NCI-H187 treated with DMSO at 0.1 percent for 48 hours (cell line): ENCODE measurements around the gene NHSL1.

Source experiments
- DNase-seq: peaks from one replicate; lab custom pipeline; 2025; lab: John Stamatoyannopoulos, UW

The NHSL1 gene

DNA sequence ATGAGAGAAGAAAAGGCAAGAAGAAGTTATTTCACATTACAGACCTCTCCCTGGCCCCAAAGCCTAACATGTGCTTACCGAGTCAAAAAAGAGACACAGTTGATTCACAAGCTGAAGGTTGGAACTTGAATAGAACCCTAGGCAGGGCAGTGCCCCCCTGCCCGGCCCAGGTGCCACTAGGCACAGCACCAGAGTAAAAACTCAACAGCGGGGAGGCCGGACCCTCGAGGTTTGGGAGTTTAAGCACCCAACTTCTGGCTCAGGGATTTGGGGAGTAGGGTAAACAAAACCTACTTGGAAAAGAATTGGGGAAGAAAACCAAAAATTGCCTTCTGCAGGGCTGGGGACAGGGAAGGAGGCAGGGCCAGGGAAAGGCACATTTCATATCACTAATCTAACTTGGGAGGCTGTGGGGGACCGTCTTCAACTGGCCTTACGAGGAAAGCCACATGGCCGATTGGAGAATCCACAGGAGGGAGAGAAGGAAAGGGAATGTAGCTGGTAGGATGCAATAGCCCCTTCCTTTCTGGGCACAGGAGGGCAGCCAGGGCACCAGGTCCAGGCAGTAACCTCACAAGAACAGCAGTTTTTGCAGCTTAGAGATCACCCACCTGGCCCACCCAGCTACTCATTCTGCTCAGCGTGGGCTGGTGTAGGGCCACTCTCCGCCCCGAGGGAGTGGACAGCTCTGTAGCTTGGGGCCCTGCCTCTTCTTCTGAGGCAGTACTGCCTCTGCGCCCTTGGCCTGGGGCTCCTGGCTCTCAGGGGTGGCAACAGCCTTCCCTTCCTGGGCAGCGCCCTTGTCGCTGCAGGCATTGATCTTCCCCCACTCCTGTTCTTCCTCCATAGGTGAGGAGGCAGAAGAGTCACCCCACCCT is 97.1 kb downstream of the NHSL1 start:
- DNase-seq = no peak

DNA sequence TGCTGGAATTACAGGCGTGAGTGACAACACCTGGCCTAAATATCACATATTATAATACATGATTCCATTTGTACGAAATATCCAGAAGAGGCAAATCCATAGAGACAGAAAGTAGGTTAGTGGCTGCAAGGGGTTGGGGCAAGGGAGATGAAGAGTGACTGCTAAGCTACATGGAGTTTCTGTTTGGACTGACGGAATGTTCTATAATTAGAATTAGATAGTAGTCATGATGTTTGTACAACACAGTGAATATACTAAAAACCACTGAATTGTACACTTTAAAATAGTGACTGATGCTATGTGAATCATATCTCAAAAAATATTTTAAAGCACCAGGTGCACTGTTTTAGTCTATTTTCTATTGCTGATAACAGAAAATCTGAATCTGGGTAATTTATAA is 99.0 kb downstream of the NHSL1 start:
- DNase-seq = no peak

DNA sequence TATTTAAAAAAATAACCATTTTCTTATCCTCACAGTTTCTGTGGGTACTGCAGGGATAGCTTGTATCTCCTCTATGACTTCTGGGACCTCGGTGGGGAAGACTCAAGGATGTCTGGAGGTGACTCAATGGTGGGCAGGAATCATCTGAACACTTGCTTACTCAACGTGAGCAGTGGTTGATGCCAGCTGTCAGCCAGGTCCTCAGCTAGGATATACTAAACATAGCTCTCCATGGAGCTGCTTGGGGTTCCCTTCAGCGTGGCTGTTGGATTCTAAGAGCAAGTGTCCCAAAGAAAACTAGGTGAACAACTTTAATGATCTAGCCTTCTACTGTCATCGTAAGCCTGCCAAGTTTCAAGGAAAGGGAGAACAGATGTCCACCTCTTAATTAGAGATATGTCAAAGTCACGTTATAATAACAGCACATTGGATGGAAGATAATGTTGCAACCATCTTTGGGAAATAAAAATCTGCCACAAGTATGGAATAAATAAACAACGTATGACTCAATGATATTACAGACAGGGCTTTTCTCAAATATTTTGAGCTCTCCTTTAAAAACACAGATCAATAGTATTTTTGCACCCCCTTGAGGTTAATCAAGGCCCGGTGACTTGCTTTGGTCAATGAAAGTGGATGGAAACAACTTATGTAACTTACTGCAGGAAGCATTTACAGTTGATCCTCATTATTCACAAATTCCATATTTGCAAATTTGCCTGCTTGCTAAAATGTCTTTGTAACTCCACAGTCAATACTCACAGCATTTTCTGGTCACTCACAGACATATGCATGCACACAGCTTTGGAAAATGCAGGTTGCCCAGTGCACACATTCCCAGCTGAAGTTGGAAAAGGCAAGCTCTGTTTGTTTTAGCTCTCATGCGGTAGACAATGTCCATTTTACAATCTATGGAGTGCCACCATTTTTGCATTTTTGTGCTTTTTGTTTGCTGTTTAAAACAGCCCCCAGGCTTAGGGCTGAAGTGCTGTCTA is 101.9 kb downstream of the NHSL1 start:
- DNase-seq = peak; percentile 16

DNA sequence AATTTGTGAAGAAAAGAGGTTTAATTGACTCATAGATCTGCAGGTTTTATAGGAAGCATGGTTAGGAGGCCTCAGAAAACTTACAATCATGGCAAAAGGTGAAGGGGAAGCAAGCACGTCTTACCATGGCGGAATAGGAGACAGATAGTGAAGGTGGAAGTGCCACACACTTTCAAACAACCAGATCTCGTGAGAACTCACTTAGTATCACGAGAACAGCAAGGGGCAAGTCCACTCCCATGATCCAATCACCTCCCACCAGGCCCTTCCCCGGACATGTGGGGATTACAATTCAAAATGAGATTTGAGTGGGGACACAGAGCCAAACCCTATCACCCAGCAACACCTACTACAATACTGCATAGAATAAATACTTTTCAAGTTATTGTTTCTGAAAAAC is 102.6 kb downstream of the NHSL1 start:
- DNase-seq = no peak

DNA sequence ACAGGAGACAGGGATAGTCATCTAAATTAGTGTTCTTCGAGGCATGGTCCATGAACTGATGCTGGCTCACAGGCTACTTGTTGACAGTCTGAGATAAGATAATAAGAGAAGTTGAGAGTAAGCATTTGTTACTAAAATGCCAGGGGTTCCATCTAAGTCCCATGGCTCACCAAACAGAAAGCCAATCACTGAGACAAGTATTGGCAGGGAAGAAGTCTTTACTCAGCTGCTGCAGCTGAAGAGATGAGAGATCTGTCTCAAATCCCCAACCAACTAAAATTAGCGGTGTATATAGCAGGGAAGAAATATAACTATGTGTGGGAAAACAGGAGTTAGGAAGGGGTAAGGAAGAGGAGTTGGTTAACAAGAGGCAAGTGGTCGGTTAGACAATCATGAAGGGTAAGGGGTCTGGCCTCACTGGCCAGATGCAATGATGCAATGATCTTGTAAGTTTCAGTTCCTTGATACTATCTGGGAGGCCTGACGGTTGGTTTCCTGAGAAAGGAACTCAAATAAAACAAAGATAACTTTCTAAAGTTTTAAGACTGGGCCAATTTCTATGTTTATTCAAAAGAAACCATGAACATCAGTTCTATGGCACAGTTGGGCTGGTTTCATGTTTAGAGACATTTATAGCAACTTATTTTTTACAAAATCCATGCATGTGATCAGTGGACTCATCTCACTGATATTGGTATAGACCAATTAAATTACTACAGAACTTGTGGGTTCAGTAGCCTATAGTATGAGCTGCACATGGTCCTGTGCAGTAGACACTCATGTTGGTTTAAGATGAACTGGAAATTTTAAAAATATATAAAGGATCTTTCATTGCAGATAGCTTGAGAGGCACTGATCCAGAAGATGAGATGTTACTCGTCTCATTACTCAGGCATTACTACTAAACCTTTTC is 105.2 kb downstream of the NHSL1 start:
- no peak for DNase-seq

DNA sequence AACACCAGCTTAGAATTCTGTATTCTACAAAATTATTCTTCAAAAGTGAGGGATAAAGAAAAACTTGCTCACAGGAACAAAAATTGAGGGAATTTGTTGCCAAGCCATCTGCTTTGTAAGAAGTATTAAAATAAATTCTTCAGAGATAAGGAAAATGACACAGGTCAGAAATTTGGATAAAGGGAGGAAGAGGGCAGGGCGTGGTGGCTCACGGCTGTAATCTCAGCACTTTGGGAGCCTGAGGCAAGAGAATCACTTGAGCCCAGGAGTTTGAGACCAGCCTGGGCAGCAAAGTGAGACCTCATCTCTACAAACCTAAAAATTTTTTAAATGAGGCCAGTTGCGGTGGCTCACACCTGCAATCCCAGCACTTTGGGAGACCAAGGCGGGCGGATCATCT is 109.7 kb downstream of the NHSL1 start:
- DNase-seq = no peak

DNA sequence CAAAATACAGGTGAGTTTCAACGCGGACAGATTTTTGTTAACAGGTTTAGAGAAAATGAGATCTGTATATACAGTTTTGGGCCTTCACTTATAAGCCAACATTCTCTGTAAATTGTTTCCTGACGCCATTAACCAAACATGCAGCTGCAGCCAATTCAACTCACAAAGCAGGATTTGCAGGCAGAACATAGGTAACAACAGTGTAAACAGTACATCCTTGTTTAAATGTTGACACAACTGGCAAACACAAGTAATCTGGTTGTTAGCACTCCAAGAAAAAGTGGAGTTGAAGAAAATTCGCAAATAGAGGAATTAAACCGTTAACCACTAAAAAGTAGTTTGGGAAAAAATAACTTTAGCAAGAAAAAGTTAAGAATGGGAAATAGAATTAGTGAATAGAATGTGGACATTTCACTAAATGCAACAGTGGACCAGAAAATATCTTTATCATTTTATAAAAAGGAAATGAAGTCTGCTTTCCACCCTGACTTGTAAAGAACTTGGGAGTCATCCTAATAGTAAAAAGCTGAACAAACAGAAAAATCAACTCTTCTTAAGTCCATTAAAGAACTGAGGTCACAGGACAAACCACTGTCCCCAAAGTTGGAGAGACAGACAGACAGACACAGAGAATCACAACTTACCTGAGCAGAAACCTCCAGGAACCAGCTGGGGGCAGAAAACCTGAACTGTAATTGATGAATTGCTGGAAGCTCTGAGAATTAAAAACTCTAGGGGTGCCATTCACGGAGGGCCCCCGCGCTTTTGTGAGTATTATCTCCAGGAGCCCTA is 111.5 kb downstream of the NHSL1 start:
- DNase-seq = no peak

DNA sequence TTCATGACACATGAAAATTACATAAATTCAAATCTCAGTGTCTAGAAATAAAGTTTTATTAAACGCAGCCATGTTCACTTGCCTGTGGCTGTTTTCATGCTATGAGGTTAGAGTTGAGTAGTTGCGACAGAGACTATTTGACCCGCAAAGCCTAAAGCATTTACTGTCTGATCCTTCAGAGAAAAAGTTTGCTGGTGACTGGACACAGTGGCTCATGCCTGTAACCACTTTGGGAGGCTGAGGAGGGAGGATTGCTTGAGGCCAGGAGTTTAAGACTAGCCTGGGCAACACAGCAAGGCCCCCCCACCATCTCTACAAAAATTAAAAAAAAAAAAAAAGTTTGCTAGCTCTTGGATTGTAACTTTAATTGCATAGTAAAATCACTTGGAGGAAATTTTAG is 112.4 kb downstream of the NHSL1 start:
- DNase-seq = no peak

DNA sequence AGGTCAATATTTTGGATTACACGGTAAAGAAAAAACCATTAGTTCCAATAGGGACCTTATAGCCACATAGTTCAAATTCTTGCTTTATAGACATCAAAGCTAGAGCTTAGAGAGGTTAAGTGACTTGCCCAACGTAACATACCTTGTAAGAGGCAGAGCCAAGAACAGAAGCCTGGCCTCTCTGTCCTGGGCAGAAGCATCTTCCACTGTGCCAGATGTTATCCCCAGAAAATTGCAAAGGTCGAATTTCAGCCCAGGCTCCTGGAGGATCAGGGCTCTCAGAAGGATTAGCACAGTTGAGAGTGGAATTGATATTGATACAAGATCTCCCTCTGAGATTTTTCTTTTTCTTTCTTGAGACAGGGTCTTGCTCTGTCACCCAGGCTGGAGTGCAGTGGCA is 115.5 kb downstream of the NHSL1 start:
- DNase-seq = no peak

DNA sequence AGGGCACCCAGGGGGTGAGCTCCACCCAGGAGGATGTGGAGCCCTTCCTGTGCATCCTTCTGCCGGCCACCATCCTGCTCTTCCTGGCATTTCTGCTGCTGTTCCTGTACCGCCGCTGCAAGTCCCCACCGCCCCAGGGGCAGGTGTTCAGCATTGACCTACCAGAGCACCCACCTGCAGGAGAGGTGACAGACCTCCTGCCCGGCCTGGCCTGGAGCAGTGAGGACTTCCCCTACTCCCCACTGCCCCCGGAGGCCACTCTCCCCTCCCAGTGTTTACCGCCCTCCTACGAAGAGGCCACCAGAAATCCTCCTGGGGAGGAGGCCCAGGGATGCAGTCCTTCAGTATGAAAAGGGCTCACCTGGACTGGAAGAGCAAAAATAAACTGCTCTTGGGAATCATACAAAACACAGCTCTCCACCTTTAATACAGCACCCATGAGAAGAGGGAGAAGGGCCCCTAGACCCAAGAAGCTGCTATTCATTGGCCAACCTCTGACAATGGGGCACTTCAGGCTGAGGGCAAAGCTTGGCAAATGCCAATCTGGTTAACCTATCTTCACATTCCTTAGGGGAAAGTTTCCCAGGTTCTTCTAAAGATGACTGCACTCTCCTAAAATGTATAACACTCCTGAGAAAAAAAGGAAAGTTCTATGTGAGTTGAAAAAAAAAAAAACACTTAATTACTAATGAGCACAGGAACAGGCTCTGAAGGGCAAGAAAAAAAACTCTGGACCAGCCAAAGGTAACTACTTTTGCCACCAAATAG is 116.6 kb downstream of the NHSL1 start:
- DNase-seq = no peak

DNA sequence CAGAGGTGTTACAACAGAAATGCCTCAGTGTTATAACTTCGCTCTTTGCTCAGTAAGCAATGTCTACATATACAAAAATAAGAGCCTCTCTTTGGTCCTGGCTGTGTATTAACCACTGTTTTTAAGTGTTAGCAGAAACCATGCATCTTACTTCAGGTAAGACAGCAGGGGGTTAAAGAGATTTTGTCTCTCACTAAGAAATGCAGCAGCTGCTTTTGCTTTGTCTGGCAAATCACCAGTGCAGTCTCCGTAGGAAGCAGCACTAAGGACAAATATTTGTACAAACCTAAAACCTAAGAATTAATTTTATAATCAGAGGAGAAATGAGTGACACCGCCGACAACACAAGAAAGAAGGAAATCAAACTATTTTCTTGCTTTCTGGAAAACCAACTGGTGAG is 120.8 kb downstream of the NHSL1 start:
- DNase-seq = no peak

DNA sequence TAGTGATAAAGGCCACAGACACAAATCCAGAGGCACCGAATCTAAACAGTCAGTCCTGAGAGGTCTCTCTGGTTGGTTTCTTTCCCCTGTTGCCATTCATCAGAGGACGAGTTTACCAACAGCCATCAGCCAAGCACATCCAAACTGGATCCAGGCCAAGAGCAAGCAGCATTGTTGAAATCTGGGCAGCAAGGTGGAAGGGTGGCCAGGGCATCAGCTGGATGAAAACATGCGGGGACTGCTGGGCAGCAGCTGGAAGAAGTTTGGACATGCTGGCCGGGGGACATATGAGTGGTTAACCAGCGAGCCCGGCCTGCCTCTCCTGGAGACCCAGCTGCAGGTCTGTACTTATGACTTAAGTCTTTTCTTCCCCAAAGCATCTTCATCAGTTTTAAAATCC is 121.5 kb downstream of the NHSL1 start, which contains the start of gene SMIM28:
Gene SMIM28 (plus strand): TSS at position 62 of the 400 bp plus-strand sequence. CDS start 168 bp downstream, at position 230.
- no peak for DNase-seq

DNA sequence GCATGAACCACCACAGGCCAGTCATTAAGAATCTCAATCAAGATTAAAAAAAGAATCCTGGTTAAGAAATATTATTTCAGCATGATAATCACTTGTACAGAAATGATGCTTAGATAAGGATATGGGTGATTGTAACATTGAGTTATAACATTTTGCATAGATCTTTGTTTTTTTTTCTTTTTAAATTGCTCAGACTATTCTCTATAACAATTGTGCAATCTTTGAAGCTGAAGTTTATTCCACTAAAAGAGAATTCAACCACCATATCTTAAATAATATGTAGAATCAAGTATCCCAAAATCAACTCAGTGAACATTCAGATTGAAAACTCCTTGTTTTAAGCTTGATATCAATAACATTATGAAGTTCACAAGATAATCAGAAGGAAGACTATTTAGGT is 122.3 kb downstream of the NHSL1 start:
- no peak for DNase-seq

DNA sequence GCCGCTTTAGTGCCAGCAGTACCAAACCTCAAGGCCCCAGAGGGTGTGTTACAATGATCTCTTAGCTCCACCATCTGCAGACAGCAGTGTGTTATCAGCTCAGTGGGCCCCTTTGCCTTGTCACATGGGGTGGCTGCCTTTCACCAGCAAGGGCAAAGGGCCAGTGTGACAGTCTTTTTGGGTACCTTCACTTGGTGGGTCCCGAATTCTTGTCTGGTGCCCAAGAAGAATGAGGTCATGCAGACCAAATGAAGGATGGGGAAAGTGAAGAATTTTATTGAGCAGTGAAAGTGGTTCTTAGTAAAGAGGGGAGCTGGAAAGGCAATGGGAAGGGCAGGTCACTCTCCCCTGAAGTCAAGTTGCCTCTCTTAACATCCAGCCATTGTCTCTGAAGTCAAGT is 124.5 kb downstream of the NHSL1 start:
- no peak for DNase-seq

DNA sequence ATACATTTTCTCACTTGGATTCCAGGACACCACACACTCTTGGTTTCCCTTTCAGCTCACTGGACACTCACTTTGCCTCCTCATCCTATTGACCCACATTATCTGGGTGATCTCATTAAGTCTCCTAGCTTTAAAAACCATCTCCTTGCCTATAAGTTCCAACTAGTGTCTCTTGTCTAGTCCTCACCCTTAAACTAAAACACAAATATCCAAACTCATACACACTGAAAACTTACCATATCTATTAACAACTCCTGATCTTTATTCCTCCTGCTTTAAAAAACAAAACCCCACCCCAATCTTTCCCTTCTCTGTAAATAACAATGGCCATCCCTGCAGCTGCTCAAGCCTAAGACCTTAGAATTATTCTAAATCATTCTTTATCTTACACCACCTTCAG is 125.1 kb downstream of the NHSL1 start:
- no peak for DNase-seq

DNA sequence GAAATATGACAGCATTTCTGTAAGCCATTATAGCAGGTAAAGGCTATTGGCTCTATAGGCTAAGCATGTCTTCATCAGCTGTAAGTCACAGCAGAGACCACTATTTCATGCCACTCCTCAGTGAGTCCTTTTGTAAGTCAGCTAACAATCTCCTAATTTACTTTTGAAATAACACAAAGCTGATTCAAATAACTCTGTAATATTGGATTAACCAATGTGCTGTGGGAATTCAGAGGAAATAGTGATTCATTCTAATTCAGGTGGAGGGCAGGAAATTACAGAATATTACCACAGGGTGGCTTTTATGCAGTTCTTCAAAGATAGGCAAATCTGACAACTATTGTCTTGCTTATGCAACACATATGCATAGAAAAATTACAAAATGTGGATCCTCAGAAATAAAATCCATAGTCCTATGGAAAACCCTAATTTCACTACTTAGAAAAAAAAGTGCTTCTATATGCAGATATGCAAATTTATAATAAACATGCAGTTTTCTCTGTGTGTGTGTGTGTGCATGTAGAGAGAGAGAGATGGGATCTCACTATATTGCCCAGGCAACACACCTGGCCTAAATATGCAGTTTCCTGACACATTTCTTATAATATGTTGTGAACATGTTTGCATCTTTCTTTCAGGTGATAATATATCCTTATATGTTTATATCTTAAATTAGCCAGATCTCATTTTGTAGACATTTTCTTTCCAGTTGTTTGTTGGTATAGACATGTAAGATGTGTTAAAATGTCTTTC is 126.4 kb downstream of the NHSL1 start:
- DNase-seq = no peak
